HG02852 (cell line): ENCODE data around the gene BBS9.
"Not testable (repeated sequence)": the region's sequence is repeated elsewhere in the genome, so short reads cannot be mapped to it uniquely, and the experiment has no call there.

Source experiments
- ATAC-seq: cut with Tn5 transposase; IDR thresholded peaks from one replicate; pipeline ENCODE4 v1.9.1; 2021; ENCODE audit warnings: mild to moderate bottlenecking, moderate library complexity; ENCODE audit not compliant: unreplicated experiment

Gene BBS9

GRCh38 chr7:33193308-33193864 is 64.0 kb downstream of the BBS9 start:
- peak; percentile 42 for ATAC-seq

GRCh38 chr7:33195264-33195663 is 65.9 kb downstream of the BBS9 start:
- no peak for ATAC-seq

GRCh38 chr7:33196221-33196620 is 66.9 kb downstream of the BBS9 start:
- ATAC-seq = no peak

- ATAC-seq = no peak
Observed at GRCh38 chr7:33200282-33200681, 70.9 kb downstream of the BBS9 start.

GRCh38 chr7:33201821-33202220 is 72.5 kb downstream of the BBS9 start:
- ATAC-seq = no peak

- no peak for ATAC-seq
Observed at GRCh38 chr7:33210958-33211357, 81.6 kb downstream of the BBS9 start.

GRCh38 chr7:33212144-33212543 is 82.8 kb downstream of the BBS9 start:
- ATAC-seq = no peak

GRCh38 chr7:33215992-33216391 is 86.6 kb downstream of the BBS9 start:
- ATAC-seq = no peak

GRCh38 chr7:33217595-33217994 is 88.2 kb downstream of the BBS9 start:
- ATAC-seq = no peak

- not testable (repeated sequence) for ATAC-seq
Observed at GRCh38 chr7:33218841-33219535, 89.6 kb downstream of the BBS9 start.

GRCh38 chr7:33220231-33220630 is 90.9 kb downstream of the BBS9 start:
- no peak for ATAC-seq

GRCh38 chr7:33221390-33221789 is 92.0 kb downstream of the BBS9 start:
- ATAC-seq = no peak

GRCh38 chr7:33232632-33233145 is 103.3 kb downstream of the BBS9 start:
- ATAC-seq = no peak

- ATAC-seq = no peak
Observed at GRCh38 chr7:33233659-33234058, 104.3 kb downstream of the BBS9 start.

- no peak for ATAC-seq
Observed at GRCh38 chr7:33237036-33237435, 107.7 kb downstream of the BBS9 start.

- no peak for ATAC-seq
Observed at GRCh38 chr7:33243319-33243881, 114.0 kb downstream of the BBS9 start.

GRCh38 chr7:33248671-33249070 is 119.3 kb downstream of the BBS9 start:
- ATAC-seq = no peak

- no peak for ATAC-seq
Observed at GRCh38 chr7:33250421-33250871, 121.1 kb downstream of the BBS9 start.

- no peak for ATAC-seq
Observed at GRCh38 chr7:33251301-33251700, 121.9 kb downstream of the BBS9 start.

- no peak for ATAC-seq
Observed at GRCh38 chr7:33258491-33258951, 129.2 kb downstream of the BBS9 start.

GRCh38 chr7:33261585-33261984 is 132.2 kb downstream of the BBS9 start:
- peak; percentile 87 for ATAC-seq

- no peak for ATAC-seq
Observed at GRCh38 chr7:33262476-33262875, 133.1 kb downstream of the BBS9 start.
